GM11168 (cell line): ENCODE results near the gene VCAM1.
"Not testable (repeated sequence)": the region's sequence is repeated elsewhere in the genome, so short reads cannot be mapped to it uniquely, and the experiment has no call there.

Experiments used
- in situ Hi-C: fragments of 300-500 bp; cut with MboI; formaldehyde crosslinking; loops from one replicate; pipeline ENCODE4 v1.12.0; 2022; ENCODE audit warnings: low sequenced_read_pairs; ENCODE audit not compliant: unreplicated experiment

Gene VCAM1

GRCh38 chr1:100719490-100719889 lies at the start of gene VCAM1:
Gene VCAM1 (plus strand): TSS chr1:100719742. CDS start chr1:100719861, 119 bp downstream.
- in situ Hi-C loops = no loop called here

- in situ Hi-C loops = no loop called here
These were observed 49.5 kb upstream of the VCAM1 start for GRCh38 chr1:100670083-100670482.

- in situ Hi-C loops = no loop called here
These were observed 47.9 kb upstream of the VCAM1 start for GRCh38 chr1:100671601-100672000.

GRCh38 chr1:100683448-100684349 lies 35.8 kb upstream of the VCAM1 start:
- in situ Hi-C loops = no loop called here

- in situ Hi-C loops = no loop called here
These were observed 19.8 kb upstream of the VCAM1 start for GRCh38 chr1:100699744-100700143.

- in situ Hi-C loops = no loop called here
These were observed 19.0 kb upstream of the VCAM1 start for GRCh38 chr1:100700586-100700985.

- in situ Hi-C loops = no loop called here
These were observed 16.5 kb upstream of the VCAM1 start for GRCh38 chr1:100703052-100703451.

- in situ Hi-C loops = no loop called here
These were observed 15.8 kb upstream of the VCAM1 start for GRCh38 chr1:100703716-100704115.

- in situ Hi-C loops = no loop called here
These were observed 15.1 kb upstream of the VCAM1 start for GRCh38 chr1:100704473-100704872.

- in situ Hi-C loops = no loop called here
These were observed 13.2 kb upstream of the VCAM1 start for GRCh38 chr1:100706296-100706695.

GRCh38 chr1:100706856-100707255 lies 12.7 kb upstream of the VCAM1 start:
- in situ Hi-C loops = no loop called here

- in situ Hi-C loops = no loop called here
These were observed 11.0 kb upstream of the VCAM1 start for GRCh38 chr1:100708476-100709062.

- in situ Hi-C loops = no loop called here
These were observed 8.4 kb upstream of the VCAM1 start for GRCh38 chr1:100710906-100711682.

GRCh38 chr1:100713027-100713426 lies 6.5 kb upstream of the VCAM1 start:
- in situ Hi-C loops = not testable (repeated sequence)

- in situ Hi-C loops = no loop called here
These were observed 5.9 kb upstream of the VCAM1 start for GRCh38 chr1:100713626-100714025.

- in situ Hi-C loops = no loop called here
These were observed 4.9 kb upstream of the VCAM1 start for GRCh38 chr1:100714599-100714998.

GRCh38 chr1:100717218-100717617 lies 2.3 kb upstream of the VCAM1 start:
- in situ Hi-C loops = no loop called here

- in situ Hi-C loops = no loop called here
These were observed 961 bp upstream of the VCAM1 start for GRCh38 chr1:100718581-100718980.

- in situ Hi-C loops = no loop called here
These were observed 559 bp downstream of the VCAM1 start for GRCh38 chr1:100720101-100720500.

GRCh38 chr1:100720751-100721150 lies 1.2 kb downstream of the VCAM1 start:
- in situ Hi-C loops = no loop called here
